Measurements from ENCODE around the gene LRRN4CL.

DNA sequence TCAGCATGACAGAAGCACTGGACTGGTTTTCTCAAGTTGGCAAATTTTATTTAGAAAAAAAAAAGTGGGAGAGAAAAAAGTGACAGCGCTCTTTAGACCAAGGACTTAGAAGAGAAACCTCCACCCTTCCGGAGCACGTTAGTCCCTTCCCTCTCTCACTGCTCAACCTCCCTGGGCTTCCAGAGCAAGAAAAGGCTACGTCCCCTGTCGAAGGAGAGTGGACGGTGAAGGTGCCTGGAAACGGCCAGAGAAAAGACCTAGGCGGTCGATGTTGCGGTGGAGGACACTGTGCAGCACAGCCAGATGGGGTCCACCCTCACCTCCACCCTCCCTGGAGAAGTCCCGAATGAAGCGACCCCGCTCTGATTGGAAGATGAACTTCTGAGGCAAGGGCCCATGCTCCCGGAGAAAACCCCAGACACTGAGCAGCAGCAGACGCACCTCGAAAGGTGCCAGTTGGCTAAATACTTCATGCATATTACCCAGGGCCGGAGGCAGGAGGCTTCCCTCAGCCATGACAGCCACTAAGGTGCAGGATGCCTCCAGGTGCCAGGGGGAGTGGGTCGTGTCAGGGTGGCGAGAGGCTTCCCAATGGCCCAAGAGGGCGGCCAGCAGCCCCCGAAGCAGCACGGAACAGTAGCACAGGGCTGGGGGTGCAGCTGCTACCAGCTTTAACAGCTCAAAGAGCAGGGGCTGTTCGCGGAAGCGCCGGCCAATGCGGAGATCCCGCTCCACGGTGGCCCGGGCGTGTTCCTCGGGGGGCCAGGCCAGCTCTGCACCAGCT is 42.3 kb downstream of the LRRN4CL start:
- TF ChIP-seq, protein P1, sequence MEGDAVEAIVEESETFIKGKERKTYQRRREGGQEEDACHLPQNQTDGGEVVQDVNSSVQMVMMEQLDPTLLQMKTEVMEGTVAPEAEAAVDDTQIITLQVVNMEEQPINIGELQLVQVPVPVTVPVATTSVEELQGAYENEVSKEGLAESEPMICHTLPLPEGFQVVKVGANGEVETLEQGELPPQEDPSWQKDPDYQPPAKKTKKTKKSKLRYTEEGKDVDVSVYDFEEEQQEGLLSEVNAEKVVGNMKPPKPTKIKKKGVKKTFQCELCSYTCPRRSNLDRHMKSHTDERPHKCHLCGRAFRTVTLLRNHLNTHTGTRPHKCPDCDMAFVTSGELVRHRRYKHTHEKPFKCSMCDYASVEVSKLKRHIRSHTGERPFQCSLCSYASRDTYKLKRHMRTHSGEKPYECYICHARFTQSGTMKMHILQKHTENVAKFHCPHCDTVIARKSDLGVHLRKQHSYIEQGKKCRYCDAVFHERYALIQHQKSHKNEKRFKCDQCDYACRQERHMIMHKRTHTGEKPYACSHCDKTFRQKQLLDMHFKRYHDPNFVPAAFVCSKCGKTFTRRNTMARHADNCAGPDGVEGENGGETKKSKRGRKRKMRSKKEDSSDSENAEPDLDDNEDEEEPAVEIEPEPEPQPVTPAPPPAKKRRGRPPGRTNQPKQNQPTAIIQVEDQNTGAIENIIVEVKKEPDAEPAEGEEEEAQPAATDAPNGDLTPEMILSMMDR (IDR thresholded peaks at IDR 0.05 in 4 of 5, conservative IDR thresholded peaks at IDR 0.05 in 1 of 5), result no peak
- TF ChIP-seq POLR2A (IDR thresholded peaks at IDR 0.05), result no peak

Measured in gastrocnemius medialis (tissue), 4 donors.